Activated CD8-positive, alpha-beta memory T cell treated with anti-CD3 and anti-CD28 coated beads, Interleukin-2, amount 50 U/mL, for 48 hours (primary cell): ENCODE measurements around the gene TNIK.
"Not testable (repeated sequence)": the region's sequence is repeated elsewhere in the genome, so short reads cannot be mapped to it uniquely, and the experiment has no call there.

Experiments used
- DNase-seq: peaks from one replicate; pipeline ENCODE4 v3.0.0-alpha.2; 2020

Gene TNIK

GRCh38 chr3:171304017-171304416 lies 156.2 kb downstream of the TNIK start:
- not testable (repeated sequence) for DNase-seq

GRCh38 chr3:171301998-171302397 lies 158.2 kb downstream of the TNIK start:
- no peak for DNase-seq

GRCh38 chr3:171301002-171301401 lies 159.2 kb downstream of the TNIK start:
- no peak for DNase-seq

- no peak for DNase-seq
These were observed 162.3 kb downstream of the TNIK start for GRCh38 chr3:171297951-171298350.

- DNase-seq: no peak
These were observed 163.0 kb downstream of the TNIK start for GRCh38 chr3:171297207-171297606.

GRCh38 chr3:171295484-171296373 lies 164.5 kb downstream of the TNIK start:
- DNase-seq: no peak

GRCh38 chr3:171293142-171293782 lies 166.9 kb downstream of the TNIK start:
- DNase-seq: no peak

GRCh38 chr3:171290680-171291079 lies 169.5 kb downstream of the TNIK start:
- DNase-seq: no peak

GRCh38 chr3:171289291-171289690 lies 170.9 kb downstream of the TNIK start:
- no peak for DNase-seq

GRCh38 chr3:171287761-171288160 lies 172.4 kb downstream of the TNIK start:
- not testable (repeated sequence) for DNase-seq

- no peak for DNase-seq
These were observed 173.5 kb downstream of the TNIK start for GRCh38 chr3:171286580-171287249.

- DNase-seq: no peak
These were observed 174.9 kb downstream of the TNIK start for GRCh38 chr3:171285287-171285686.

- no peak for DNase-seq
These were observed 175.7 kb downstream of the TNIK start for GRCh38 chr3:171284308-171285075.

- DNase-seq: no peak
These were observed 176.4 kb downstream of the TNIK start for GRCh38 chr3:171283848-171284222.

GRCh38 chr3:171283183-171283847 lies 176.9 kb downstream of the TNIK start:
- no peak for DNase-seq

- DNase-seq: no peak
These were observed 178.2 kb downstream of the TNIK start for GRCh38 chr3:171282041-171282440.

- DNase-seq: no peak
These were observed 178.8 kb downstream of the TNIK start for GRCh38 chr3:171281256-171281992.

- no peak for DNase-seq
These were observed 180.2 kb downstream of the TNIK start for GRCh38 chr3:171279972-171280371.

- DNase-seq: no peak
These were observed 182.0 kb downstream of the TNIK start for GRCh38 chr3:171278299-171278590.

- no peak for DNase-seq
These were observed 182.5 kb downstream of the TNIK start for GRCh38 chr3:171277456-171278298.

GRCh38 chr3:171276923-171277322 lies 183.3 kb downstream of the TNIK start:
- DNase-seq: no peak
